Peyer's patch (tissue), 4 donors: ENCODE measurements around the gene SMIM21.

ENCODE experiments used
- CTCF ChIP-seq, 6 experiments: fragments of 450-650 bp in 4 of 6; fragments of 200-600 bp in 2 of 6; sonication (generic) in 1 of 6; IDR thresholded peaks; one replicate each; pipeline ENCODE4 v1.5.1; 2017 to 2019; ENCODE audit warnings: antibody characterized with exemption in 6 of 6, mild to moderate bottlenecking in 3 of 6, moderate library complexity in 1 of 6
- POLR2A ChIP-seq, 2 donors: fragments of 450-650 bp; IDR thresholded peaks; one replicate each; pipeline ENCODE4 v1.5.1; 2017; ENCODE audit warnings: antibody characterized with exemption in 2 of 2, mild to moderate bottlenecking in 2 of 2, moderate library complexity in 2 of 2

- TF ChIP-seq CTCF (IDR thresholded peaks at IDR 0.05) = no peak
- no peak for TF ChIP-seq POLR2A (IDR thresholded peaks at IDR 0.05)
Observed at GRCh38 chr18:75473316-75473715, 45.8 kb upstream of the SMIM21 start.
